H1 (cell line): ENCODE results near the gene ASPDH. TPM values are rescaled to one million over a fixed set of nuclear protein-coding genes. Genes with fewer than 3 reads are reported as not detected.

Experiments
- CTCF ChIA-PET: fragments of 300-600 bp; sonication (Branson Sonifier 250); formaldehyde crosslinking; loops from one replicate; lab custom pipeline; 2021; ENCODE audit not compliant: partially characterized antibody; lab: Charles Lee
- POLR2A ChIA-PET: fragments of 300-600 bp; sonication (Branson Sonifier 250); formaldehyde crosslinking; loops from one replicate; lab custom pipeline; 2021; ENCODE audit warnings: inconsistent platforms; ENCODE audit not compliant: partially characterized antibody; lab: Charles Lee
- DNase-seq, 2 experiments: peaks; one replicate each; pipeline versions ENCODE4 v3.0.0 to v3.0.0-alpha.2; 2010 to 2022; ENCODE audit warnings: low spot score in 2 of 2, low read depth in 1 of 2, mixed read lengths in 1 of 2
- FAIRE-seq: peaks from 2 replicates; lab custom pipeline; 2011; peaks lifted over from hg19 to GRCh38; lab: Jason Lieb, UNC
- H2AFZ ChIP-seq: 2 replicates; pipeline ENCODE4 v1.8.1; 2012; ENCODE audit warnings: low read length, inconsistent platforms
- H2AK5ac ChIP-seq: 2 replicates; pipeline ENCODE4 v1.6.1; 2013; ENCODE audit warnings: low read depth, low read length
- H2BK120ac ChIP-seq: replicated peaks from 2 replicates; pipeline ENCODE3; 2013; ENCODE audit warnings: low read depth, low read length, inconsistent platforms
- H2BK12ac ChIP-seq: 2 replicates; pipeline ENCODE4 v1.6.1; 2013; ENCODE audit warnings: low read depth, low read length
- H2BK15ac ChIP-seq: 2 replicates; pipeline ENCODE4 v1.6.1; 2013; ENCODE audit warnings: low read length
- H2BK20ac ChIP-seq: 2 replicates; pipeline ENCODE4 v1.6.1; 2013; ENCODE audit warnings: low read length
- H2BK5ac ChIP-seq: 2 replicates; pipeline ENCODE4 v1.6.1; 2013; ENCODE audit warnings: low read depth, low read length
- H3K14ac ChIP-seq: 2 replicates; pipeline ENCODE4 v1.6.1; 2013; ENCODE audit warnings: inconsistent platforms; ENCODE audit not compliant: insufficient read length
- H3K18ac ChIP-seq: 2 replicates; pipeline ENCODE4 v1.6.1; 2013; ENCODE audit warnings: low read length; ENCODE audit errors: extremely low read depth
- H3K23ac ChIP-seq: 2 replicates; pipeline ENCODE4 v1.6.1; 2013; ENCODE audit warnings: inconsistent platforms; ENCODE audit not compliant: insufficient read length
- H3K23me2 ChIP-seq: 2 replicates; pipeline ENCODE4 v1.6.1; 2013; ENCODE audit warnings: low read depth, low read length
- H3K27ac ChIP-seq: 2 replicates; pipeline ENCODE4 v1.6.1; 2011; ENCODE audit warnings: low read depth, low read length, inconsistent platforms
- H3K27me3 ChIP-seq, 4 experiments: replicated peaks in 1 of 4; 1 replicate in 1 of 4; 2 replicates in 3 of 4; pipeline versions ENCODE4 v1.6.1 to v1.8.1; 2011 to 2013; ENCODE audit warnings: low read length in 3 of 4, mild to moderate bottlenecking in 3 of 4, inconsistent platforms in 2 of 4, mixed read lengths in 2 of 4, moderate library complexity in 1 of 4; ENCODE audit not compliant: control insufficient read depth in 3 of 4, insufficient read depth in 3 of 4; ENCODE audit errors: extremely low read depth in 1 of 4
- H3K36me3 ChIP-seq, 4 experiments: 2 replicates each; pipeline versions ENCODE4 v1.6.1 to v1.8.1; 2011 to 2013; ENCODE audit warnings: mild to moderate bottlenecking in 4 of 4, low read length in 3 of 4, moderate library complexity in 2 of 4, control low read depth in 1 of 4, inconsistent platforms in 1 of 4; ENCODE audit not compliant: insufficient read depth in 4 of 4, control insufficient read depth in 2 of 4
- H3K4ac ChIP-seq: replicated peaks from 2 replicates; pipeline ENCODE3; 2013; ENCODE audit warnings: low read length, low read depth, mixed read lengths, inconsistent platforms; ENCODE audit not compliant: insufficient read length
- H3K4me1 ChIP-seq, 4 experiments: replicated peaks in 1 of 4; 1 replicate in 1 of 4; 2 replicates in 3 of 4; pipeline versions ENCODE4 v1.6.1 to v1.8.1; 2011 to 2013; ENCODE audit warnings: low read length in 3 of 4, inconsistent platforms in 2 of 4, mixed read lengths in 1 of 4; ENCODE audit not compliant: insufficient read depth in 4 of 4, control insufficient read depth in 3 of 4
- H3K4me2 ChIP-seq, 2 experiments: 2 replicates each; pipeline versions ENCODE4 v1.6.1 to v1.8.1; 2011 to 2013; ENCODE audit warnings: low read depth in 2 of 2, low read length in 2 of 2, control low read depth in 1 of 2, inconsistent platforms in 1 of 2, mild to moderate bottlenecking in 1 of 2; ENCODE audit not compliant: insufficient read depth in 1 of 2
- H3K4me3 ChIP-seq, 4 experiments: fragments of 200-600, 300-600 bp in 1 of 4; sonication (generic), shearing (Covaris generic), sonication (Bioruptor Twin) in 1 of 4; 2 replicates each; pipeline versions ENCODE4 v1.5.1 to v1.8.1; 2011 to 2016; ENCODE audit warnings: low read length in 4 of 4, low read depth in 3 of 4, control low read depth in 2 of 4, inconsistent platforms in 2 of 4, mild to moderate bottlenecking in 2 of 4, mixed read lengths in 1 of 4, moderate library complexity in 1 of 4; ENCODE audit not compliant: insufficient read depth in 2 of 4; ENCODE audit errors: extremely low read depth in 1 of 4
- H3K56ac ChIP-seq: replicated peaks from 2 replicates; pipeline ENCODE3; 2013; ENCODE audit warnings: low read depth, mild to moderate bottlenecking, mixed read lengths, low read length, inconsistent platforms; ENCODE audit not compliant: insufficient read length
- H3K79me1 ChIP-seq: 2 replicates; pipeline ENCODE4 v1.6.1; 2013; ENCODE audit warnings: low read depth, low read length, control low read depth
- H3K79me2 ChIP-seq, 2 experiments: 2 replicates each; pipeline versions ENCODE4 v1.6.1 to v1.8.1; 2012 to 2013; ENCODE audit warnings: low read length in 2 of 2, mild to moderate bottlenecking in 2 of 2, inconsistent platforms in 1 of 2; ENCODE audit not compliant: insufficient read depth in 2 of 2, control insufficient read depth in 1 of 2
- H3K9ac ChIP-seq, 4 experiments: replicated peaks in 1 of 4; 1 replicate in 1 of 4; 2 replicates in 3 of 4; pipeline versions ENCODE4 v1.6.1 to v1.8.1; 2011 to 2013; ENCODE audit warnings: low read depth in 3 of 4, low read length in 3 of 4, control low read depth in 2 of 4, mild to moderate bottlenecking in 2 of 4, moderate library complexity in 2 of 4, inconsistent platforms in 1 of 4; ENCODE audit errors: extremely low read depth in 1 of 4
- H3K9me3 ChIP-seq, 2 experiments: 2 replicates each; pipeline versions ENCODE4 v1.6.1 to v1.8.1; 2012 to 2013; ENCODE audit warnings: mild to moderate bottlenecking in 2 of 2, moderate library complexity in 2 of 2, control low read depth in 1 of 2, inconsistent platforms in 1 of 2, low read depth in 1 of 2, low read length in 1 of 2, mixed read lengths in 1 of 2; ENCODE audit not compliant: insufficient read depth in 2 of 2
- H4K20me1 ChIP-seq, 2 experiments: replicated peaks in 1 of 2; 2 replicates each; pipeline versions ENCODE3 to v1.8.1; 2011 to 2013; ENCODE audit warnings: inconsistent platforms in 2 of 2, low read length in 2 of 2, mild to moderate bottlenecking in 1 of 2; ENCODE audit not compliant: insufficient read depth in 2 of 2, control insufficient read depth in 1 of 2
- H4K5ac ChIP-seq: 2 replicates; pipeline ENCODE4 v1.6.1; 2013; ENCODE audit warnings: low read length, low read depth, mixed read lengths, inconsistent platforms; ENCODE audit not compliant: insufficient read length
- H4K8ac ChIP-seq: 2 replicates; pipeline ENCODE4 v1.8.0; 2013; ENCODE audit warnings: mild to moderate bottlenecking, moderate library complexity, low read length, inconsistent platforms; ENCODE audit not compliant: insufficient read depth; ENCODE audit errors: extremely low read depth
- H4K91ac ChIP-seq: replicated peaks from 2 replicates; pipeline ENCODE3; 2013; ENCODE audit warnings: low read length, mixed read lengths, inconsistent platforms; ENCODE audit not compliant: insufficient read length
- SUZ12 ChIP-seq: fragments of 200-600 bp; sonication (generic); IDR thresholded peaks from 2 replicates; pipeline ENCODE4 v1.6.1; 2012; ENCODE audit warnings: mild to moderate bottlenecking, inconsistent platforms, low read length, moderate library complexity, mixed read lengths
- WGBS, 2 experiments: shearing (Covaris generic) in 1 of 2; methylation state at CpG; one replicate each; pipeline versions ENCODE4 v1.1.6 to v1.1.7; 2013 to 2015; ENCODE audit warnings: low lambda C conversion rate in 2 of 2, mixed read lengths in 2 of 2, inconsistent platforms in 1 of 2, low coverage in 1 of 2, missing lambda C conversion rate in 1 of 2; ENCODE audit not compliant: insufficient replicate concordance in 2 of 2, insufficient coverage in 1 of 2, insufficient read length in 1 of 2; ENCODE audit errors: extremely low coverage in 1 of 2, missing lambda C conversion rate in 1 of 2; 5-methylcytosine and 5-hydroxymethylcytosine counted together
- polyA plus RNA-seq, 7 experiments: library from polyadenylated mRNA; depleted of rRNA in 3 of 7; stranded (reverse) in 5 of 7; unstranded in 2 of 7; fragments of >200 nt in 5 of 7; fragments of 200-250 nt in 2 of 7; gene quantifications; 1 replicate in 5 of 7; 2 replicates in 1 of 7; 4 replicates in 1 of 7; pipeline versions ENCODE4 v1.2.1 to v1.2.3, GENCODE V29; 2011 to 2013; ENCODE audit warnings: missing spikeins in 2 of 7, mixed read lengths in 2 of 7
- total RNA-seq: library from RNA; stranded (reverse); fragmentation: NEBNext Ultra II Directional; extraction: Animal tissue kit (Norgen Biotek cat#: 25700); gene quantifications from 2 replicates; pipeline ENCODE4 v1.2.1, GENCODE V29; 2021

ASPDH gene
- total and polyA plus RNA-seq, 2 of the 8 experiments (the other 6 are each of a cell fraction or from before 2014, with no cell fraction given): not detected

DNA sequence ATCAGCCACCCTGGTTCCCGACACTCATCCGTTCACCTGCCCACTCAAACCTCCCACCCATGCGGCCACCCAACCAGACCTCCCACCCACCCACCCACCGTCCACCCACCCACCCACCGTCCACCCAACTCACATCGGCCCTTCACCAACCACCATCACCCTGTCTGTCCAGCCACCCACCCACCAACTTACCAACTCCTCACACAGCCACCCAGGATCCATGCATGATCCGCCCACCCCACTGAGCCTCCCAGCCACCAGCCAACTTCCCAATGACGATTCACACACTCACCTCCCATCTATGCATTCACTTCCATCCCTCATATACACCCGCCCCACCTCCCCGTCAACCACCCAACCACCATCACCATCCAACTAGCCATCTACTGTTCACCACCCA is 7.0 kb downstream of the ASPDH start:
- DNase-seq (no peak), FAIRE-seq (no peak)
- Histone ChIP-seq H4K20me1 (peaks cover 0 to 1% of the 10 kb centered on the region in 2 experiments), H3K4me1 (peaks cover 0 to 3% (median 3%) of the 10 kb centered on the region in 4 experiments; a peak in 4 of 7 replicates), H3K23me2 (no peaks in the 10 kb centered on the region; the same call in 1 of the 2 replicates), H3K4me2 (no peak overlapping the region), H3K14ac (no peak overlapping the region), H4K91ac (no peak overlapping the region), H3K79me2 (no peaks in the 10 kb centered on the region), H2AK5ac (no peak overlapping the region), H3K23ac (no peak overlapping the region), H3K4ac (no peak overlapping the region), H3K18ac (no peak overlapping the region), H2BK120ac (no peak overlapping the region), H2BK15ac (no peak overlapping the region), H3K27ac (no peak overlapping the region), H3K9me3 (no peaks in the 10 kb centered on the region), H2AFZ (no peak overlapping the region), H3K56ac (no peak overlapping the region), H2BK20ac (no peak overlapping the region), H3K4me3 (no peak overlapping the region), H3K27me3 (peaks cover 0 to 16% (median 12%) of the 10 kb centered on the region in 4 experiments; a peak in 5 of 7 replicates), H3K79me1 (no peaks in the 10 kb centered on the region; the same call in 1 of the 2 replicates), H3K9ac (no peak overlapping the region), H4K5ac (no peak overlapping the region), H3K36me3 (no peaks in the 10 kb centered on the region), H2BK5ac (no peak overlapping the region), H2BK12ac (no peak overlapping the region), H4K8ac (no peak overlapping the region)
- POLR2A ChIA-PET: no interaction called here
- CTCF ChIA-PET: no interaction called here
- 71 to 100% methylated on average over 2 to 4 of the region's 10 CpGs for WGBS, 2 experiments
- TF ChIP-seq SUZ12: no peak
